NCI-H1417 treated with DMSO at 0.1 percent for 48 hours (cell line): Measurements from ENCODE around the gene LTB4R.

Experiments
- DNase-seq: peaks from one replicate; lab custom pipeline; 2025; lab: John Stamatoyannopoulos, UW

The LTB4R gene

GRCh38 chr14:24310646-24311604, at the start of gene LTB4R:
LTB4R (plus strand) TSS chr14:24311502; CDS start chr14:24315652, 4,150 bp downstream.
- DNase-seq: peak; percentile 72

GRCh38 chr14:24261969-24262327, 49.4 kb upstream of the LTB4R start:
- DNase-seq: no peak

- no peak for DNase-seq
Measured at GRCh38 chr14:24262821-24263733, 48.2 kb upstream of the LTB4R start, which contains the start of gene TGM1. TGM1 (minus strand) TSS chr14:24263177; CDS start chr14:24262352, 825 bp downstream.

GRCh38 chr14:24263848-24264247, 47.5 kb upstream of the LTB4R start:
- no peak for DNase-seq

- DNase-seq: no peak
Measured at GRCh38 chr14:24264298-24264697, 47.0 kb upstream of the LTB4R start.

GRCh38 chr14:24266344-24267244, 44.7 kb upstream of the LTB4R start:
- DNase-seq: no peak

- DNase-seq: no peak
Measured at GRCh38 chr14:24267516-24267915, 43.8 kb upstream of the LTB4R start.

- no peak for DNase-seq
Measured at GRCh38 chr14:24268225-24268624, 43.1 kb upstream of the LTB4R start.

- no peak for DNase-seq
Measured at GRCh38 chr14:24269368-24269767, 41.9 kb upstream of the LTB4R start.

- DNase-seq: no peak
Measured at GRCh38 chr14:24269910-24270536, 41.3 kb upstream of the LTB4R start.

- no peak for DNase-seq
Measured at GRCh38 chr14:24270537-24271133, 40.7 kb upstream of the LTB4R start.

- DNase-seq: peak; percentile 51
Measured at GRCh38 chr14:24271134-24271833, 40.0 kb upstream of the LTB4R start, which contains the start of gene RABGGTA. RABGGTA (minus strand) TSS chr14:24271597; CDS start chr14:24271115, 482 bp downstream.

GRCh38 chr14:24271834-24272263, 39.5 kb upstream of the LTB4R start:
- DNase-seq: no peak

GRCh38 chr14:24272467-24272866, 38.8 kb upstream of the LTB4R start:
- DNase-seq: no peak

- no peak for DNase-seq
Measured at GRCh38 chr14:24273422-24273998, 37.8 kb upstream of the LTB4R start.

GRCh38 chr14:24274101-24274543, 37.2 kb upstream of the LTB4R start:
- DNase-seq: no peak

GRCh38 chr14:24277071-24277470, 34.2 kb upstream of the LTB4R start:
- no peak for DNase-seq

- no peak for DNase-seq
Measured at GRCh38 chr14:24277606-24278321, 33.5 kb upstream of the LTB4R start.

GRCh38 chr14:24278424-24278823, 32.9 kb upstream of the LTB4R start:
- no peak for DNase-seq
